CD8-positive, alpha-beta memory T cell (primary cell): ENCODE results near the gene RALB. TPM values are rescaled to one million over a fixed set of nuclear protein-coding genes. Genes with fewer than 3 reads are reported as not detected.

ENCODE experiments used
- CTCF ChIA-PET: fragments of 350-600 bp; sonication (Branson Sonifier 250); formaldehyde crosslinking; loops from one replicate; lab custom pipeline; 2021; ENCODE audit warnings: antibody characterized with exemption; lab: Charles Lee
- POLR2A ChIA-PET: fragments of 350-600 bp; sonication (Branson Sonifier 250); formaldehyde crosslinking; loops from one replicate; lab custom pipeline; 2021; ENCODE audit warnings: antibody characterized with exemption; lab: Charles Lee
- DNase-seq, 5 donors: peaks; one replicate each; pipeline versions ENCODE4 v3.0.0 to v3.0.0-alpha.2; 2020 to 2022; ENCODE audit warnings: mixed read lengths in 1 of 5
- H3K27ac ChIP-seq: one replicate; pipeline ENCODE4 v1.7.0; 2013; ENCODE audit warnings: low read depth, mild to moderate bottlenecking, low read length, moderate library complexity
- H3K27me3 ChIP-seq: 2 replicates; pipeline ENCODE4 v1.7.0; 2013; ENCODE audit warnings: low read length, mild to moderate bottlenecking; ENCODE audit not compliant: insufficient read depth, poor library complexity, severe bottlenecking
- H3K36me3 ChIP-seq: 2 replicates; pipeline ENCODE4 v1.7.0; 2013; ENCODE audit warnings: mild to moderate bottlenecking, low read length, moderate library complexity; ENCODE audit not compliant: insufficient read depth
- H3K4me1 ChIP-seq: 2 replicates; pipeline ENCODE4 v1.7.0; 2013; ENCODE audit warnings: mild to moderate bottlenecking, low read length, moderate library complexity; ENCODE audit not compliant: insufficient read depth
- H3K4me3 ChIP-seq: 2 replicates; pipeline ENCODE4 v1.7.0; 2013; ENCODE audit warnings: mild to moderate bottlenecking, low read length
- H3K9me3 ChIP-seq: 2 replicates; pipeline ENCODE4 v1.7.0; 2013; ENCODE audit warnings: mild to moderate bottlenecking, low read length
- H3K27ac Mint-ChIP-seq, 8 donors: one replicate each; pipeline ENCODE4 v1.8.0; 2020 to 2021; ENCODE audit warnings: mixed read lengths in 8 of 8, mild to moderate bottlenecking in 6 of 8, inconsistent platforms in 3 of 8, moderate library complexity in 3 of 8
- H3K27me3 Mint-ChIP-seq, 2 donors: one replicate each; pipeline ENCODE4 v1.8.0; 2020 to 2021; ENCODE audit warnings: mixed read lengths in 2 of 2, mild to moderate bottlenecking in 1 of 2, moderate library complexity in 1 of 2
- H3K36me3 Mint-ChIP-seq, 3 donors: one replicate each; pipeline ENCODE4 v1.8.0; 2020 to 2021; ENCODE audit warnings: mixed read lengths in 3 of 3, inconsistent platforms in 1 of 3, mild to moderate bottlenecking in 1 of 3
- H3K4me1 Mint-ChIP-seq, 3 donors: one replicate each; pipeline ENCODE4 v1.8.0; 2020 to 2021; ENCODE audit warnings: mixed read lengths in 3 of 3, inconsistent platforms in 1 of 3, mild to moderate bottlenecking in 1 of 3
- H3K4me3 Mint-ChIP-seq, 7 donors: one replicate each; pipeline ENCODE4 v1.8.0; 2020 to 2021; ENCODE audit warnings: mixed read lengths in 7 of 7, mild to moderate bottlenecking in 6 of 7, moderate library complexity in 4 of 7, inconsistent platforms in 2 of 7
- H3K9me3 Mint-ChIP-seq, 5 donors: one replicate each; pipeline ENCODE4 v1.8.0; 2020 to 2022; ENCODE audit warnings: mixed read lengths in 5 of 5, mild to moderate bottlenecking in 3 of 5, moderate library complexity in 2 of 5, inconsistent platforms in 1 of 5
- polyA plus RNA-seq: library from polyadenylated mRNA; unstranded; fragments of 300-500 nt; fragmentation: Illumina TruSeq; gene quantifications from one replicate; pipeline ENCODE4 v1.2.3, GENCODE V29; 2021
- total RNA-seq, 2 experiments: library from RNA; stranded (reverse); gene quantifications; one replicate each; pipeline ENCODE4 v1.2.3, GENCODE V29; 2021

RALB gene, protein sequence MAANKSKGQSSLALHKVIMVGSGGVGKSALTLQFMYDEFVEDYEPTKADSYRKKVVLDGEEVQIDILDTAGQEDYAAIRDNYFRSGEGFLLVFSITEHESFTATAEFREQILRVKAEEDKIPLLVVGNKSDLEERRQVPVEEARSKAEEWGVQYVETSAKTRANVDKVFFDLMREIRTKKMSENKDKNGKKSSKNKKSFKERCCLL
- 10 to 100 TPM; 37.3 to 39.6 TPM for total RNA-seq
- polyA plus RNA-seq = 32.5 TPM

DNA sequence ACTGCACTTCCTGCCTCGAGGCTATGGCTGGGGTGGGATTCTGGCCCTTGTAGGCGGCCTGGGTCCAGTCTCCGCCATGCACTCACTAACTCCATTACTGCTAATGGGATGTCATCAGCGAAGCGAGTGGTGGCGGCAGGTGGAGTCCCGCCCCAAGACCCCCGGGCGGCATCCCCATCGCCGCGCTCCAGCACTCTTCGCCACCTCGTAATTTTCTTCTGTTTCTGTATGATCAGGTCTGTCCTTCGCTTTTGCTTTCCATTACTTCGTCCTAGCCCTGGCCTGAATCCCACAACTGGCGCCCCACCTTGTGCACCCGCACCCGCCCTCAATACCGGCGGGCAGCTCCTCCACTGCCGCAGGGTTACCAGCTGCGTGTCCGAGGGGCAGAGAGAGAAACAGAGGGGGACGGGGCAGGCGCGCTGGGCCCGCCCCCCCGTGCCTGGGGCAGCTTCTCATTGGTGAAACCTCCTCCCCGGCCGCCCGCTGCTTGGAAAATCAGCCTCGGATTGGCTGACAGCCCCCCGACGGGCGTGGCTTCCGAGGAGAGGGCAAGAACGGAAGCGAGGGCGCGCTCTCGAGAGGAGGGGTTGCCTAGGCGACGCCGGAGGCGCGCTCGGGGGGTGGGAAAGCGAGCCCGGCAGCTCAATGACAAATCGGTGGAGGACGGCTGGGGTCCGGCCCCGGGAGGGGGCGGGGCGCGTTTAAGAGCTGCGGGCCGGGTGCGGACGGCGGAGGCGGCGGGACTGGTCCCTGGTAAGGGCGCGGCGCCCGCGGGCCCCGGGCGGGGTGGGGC, at the start of gene RALB:
TSS of gene RALB (plus strand) at position 628 of the 796 bp plus-strand sequence. CDS start 25,813 bp downstream, outside the sequence.
- POLR2A ChIA-PET = interaction anchor here (0.5 to 3.4 kb wide), 10 partner anchors 20 to 886 kb away, joined by 3 to 23 read pairs (median 4); partner anchors contain the start of genes C2orf76, DBI, PTPN4 and TMEM177
- CTCF ChIA-PET = interaction anchor here (0.7 to 2.0 kb wide), 8 partner anchors 9 to 142 kb away, joined by 3 to 9 read pairs (median 3); no protein-coding TSS in a partner anchor
- Histone ChIP-seq H3K36me3 (no peaks in the 10 kb centered on the region), H3K9me3 (no peaks in the 10 kb centered on the region), H3K27ac (peak within 1 kb of the TSS; percentile 79), H3K4me1 (peaks cover 21% of the 10 kb centered on the region), H3K27me3 (no peaks in the 10 kb centered on the region), H3K4me3 (peak within 1 kb of the TSS; percentile 97)
- Mint-ChIP-seq H3K27ac (peak within 1 kb of the TSS; percentile 85 to 99 (median 96)), H3K9me3 (no peaks in the 10 kb centered on the region), H3K36me3 (peaks cover 0 to 10% (median 0%) of the 10 kb centered on the region in 3 donors), H3K4me3 (peak within 1 kb of the TSS; percentile 98 to 99 (median 99)), H3K27me3 (peaks cover 16 to 22% of the 10 kb centered on the region in 2 donors), H3K4me1 (peaks cover 29 to 52% (median 51%) of the 10 kb centered on the region in 3 donors)
- DNase-seq = peak; percentile 97 to 99 (median 99)

DNA sequence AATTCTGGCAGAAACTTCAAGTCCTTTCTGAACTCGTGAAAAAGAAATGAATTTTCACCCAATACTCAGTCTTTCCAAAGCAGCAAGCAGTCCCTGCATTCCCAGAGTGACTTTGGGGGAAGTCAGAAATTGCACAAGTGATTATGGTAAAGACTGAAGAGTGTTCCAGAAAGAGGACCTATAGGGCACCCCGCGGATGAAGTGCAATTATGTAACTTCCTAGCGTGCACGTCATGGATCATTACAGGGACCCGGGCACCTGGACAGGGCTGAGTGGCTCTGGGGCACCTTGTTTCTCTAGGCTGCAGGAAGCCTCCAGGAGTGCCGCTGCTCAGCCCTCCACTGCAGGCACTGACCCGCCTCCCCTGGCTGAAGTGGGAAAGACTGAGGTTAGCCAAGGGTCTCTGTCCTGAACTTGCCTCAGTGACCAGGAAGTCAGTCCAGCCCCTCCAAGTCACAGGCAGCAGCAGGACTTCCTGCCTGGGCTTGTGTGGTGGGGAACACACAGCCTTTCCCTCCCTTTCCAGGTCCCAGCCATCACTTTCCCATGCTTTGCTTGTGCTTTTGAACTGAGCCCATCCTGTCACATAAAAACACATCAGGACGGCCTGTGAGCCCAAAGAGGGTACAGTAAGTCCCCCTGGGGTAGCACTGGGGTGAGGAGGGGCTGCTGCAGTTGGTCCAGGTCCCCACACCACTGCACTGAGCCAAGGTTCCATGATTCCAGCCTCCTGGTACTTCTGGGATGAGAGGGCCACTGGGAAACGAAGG, 49.2 kb upstream of the RALB start:
- no peak overlapping the region for H3K4me3 ChIP-seq
- no peaks in the 10 kb centered on the region for H3K4me1 ChIP-seq
- H3K27ac ChIP-seq = no peak overlapping the region
- H3K27me3 ChIP-seq = no peaks in the 10 kb centered on the region
- ChIA-PET POLR2A (no interaction called here), CTCF (interaction anchor here (1.4 kb wide), 1 partner anchor 11 kb away, joined by 4 read pairs; no protein-coding TSS in a partner anchor)
- Mint-ChIP-seq H3K27ac (peak overlapping the region in 1 of 8 donors; percentile 15), H3K36me3 (peaks cover 0 to 7% (median 0%) of the 10 kb centered on the region in 3 donors), H3K4me3 (no peak overlapping the region), H3K9me3 (peaks cover 0 to 3% (median 2%) of the 10 kb centered on the region in 5 donors), H3K27me3 (no peaks in the 10 kb centered on the region), H3K4me1 (no peaks in the 10 kb centered on the region)
- H3K9me3 ChIP-seq = no peaks in the 10 kb centered on the region
- DNase-seq = no peak
- no peaks in the 10 kb centered on the region for H3K36me3 ChIP-seq

DNA sequence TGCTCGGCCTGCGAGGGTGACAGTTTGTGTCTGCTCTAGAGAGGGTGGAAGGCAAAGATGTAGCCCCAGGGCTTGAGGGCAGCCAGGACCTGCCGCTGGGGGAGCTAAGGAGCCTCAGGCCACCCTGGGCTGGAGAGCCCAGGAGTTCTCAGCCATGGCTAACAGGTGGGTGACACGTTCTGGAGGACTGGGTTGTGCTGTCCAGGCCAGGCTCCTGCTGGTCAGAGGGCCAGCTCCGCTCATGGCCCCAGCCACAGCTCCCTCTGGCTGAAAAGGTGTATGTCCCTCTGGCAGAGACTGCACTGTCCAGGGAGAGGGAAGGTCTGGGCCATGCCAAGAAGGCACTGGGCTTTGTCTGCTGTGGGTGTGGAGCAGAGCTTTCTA, 48.6 kb upstream of the RALB start:
- Histone ChIP-seq H3K9me3 (no peaks in the 10 kb centered on the region), H3K4me3 (no peak overlapping the region), H3K27ac (no peak overlapping the region), H3K27me3 (no peaks in the 10 kb centered on the region), H3K4me1 (no peaks in the 10 kb centered on the region), H3K36me3 (no peaks in the 10 kb centered on the region)
- H3K36me3 Mint-ChIP-seq = peaks cover 0 to 4% (median 0%) of the 10 kb centered on the region in 3 donors
- no peaks in the 10 kb centered on the region for H3K9me3 Mint-ChIP-seq
- ChIA-PET POLR2A (no interaction called here), CTCF (no interaction called here)
- DNase-seq = no peak
- no peaks in the 10 kb centered on the region for H3K27me3 Mint-ChIP-seq
- H3K4me3 Mint-ChIP-seq = no peak overlapping the region
- no peaks in the 10 kb centered on the region for H3K4me1 Mint-ChIP-seq
- H3K27ac Mint-ChIP-seq = no peak overlapping the region

DNA sequence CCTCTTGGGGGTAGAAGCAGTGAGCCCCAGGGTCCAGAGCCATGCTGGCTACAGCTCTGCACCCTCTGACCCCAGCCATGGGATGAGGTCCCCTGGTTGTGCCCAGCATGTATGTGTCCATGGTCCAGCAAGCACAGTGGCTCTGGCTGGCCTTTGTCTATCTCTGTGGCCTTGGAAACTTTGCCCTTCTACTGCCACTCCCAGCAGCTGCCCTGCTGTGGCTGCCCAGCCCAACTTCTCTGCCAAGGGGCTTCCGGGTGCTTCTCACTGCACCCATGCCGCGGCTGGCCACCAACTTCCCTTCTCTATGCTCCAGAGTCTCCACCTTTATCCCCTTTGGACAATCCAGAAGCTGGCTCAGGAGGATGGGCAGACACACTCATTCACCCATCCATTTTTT, 48.2 kb upstream of the RALB start:
- peaks cover 0 to 2% (median 0%) of the 10 kb centered on the region in 3 donors for H3K4me1 Mint-ChIP-seq
- CTCF ChIA-PET = no interaction called here
- H3K27me3 Mint-ChIP-seq = no peaks in the 10 kb centered on the region
- H3K36me3 ChIP-seq = no peaks in the 10 kb centered on the region
- POLR2A ChIA-PET = no interaction called here
- no peak overlapping the region for H3K4me3 Mint-ChIP-seq
- H3K27ac Mint-ChIP-seq = peak overlapping the region in 1 of 8 donors; percentile 64
- H3K27me3 ChIP-seq = no peaks in the 10 kb centered on the region
- H3K4me1 ChIP-seq = no peaks in the 10 kb centered on the region
- H3K9me3 ChIP-seq = no peaks in the 10 kb centered on the region
- no peak overlapping the region for H3K27ac ChIP-seq
- no peak for DNase-seq
- H3K36me3 Mint-ChIP-seq = peaks cover 0 to 4% (median 0%) of the 10 kb centered on the region in 3 donors
- H3K9me3 Mint-ChIP-seq = no peaks in the 10 kb centered on the region
- H3K4me3 ChIP-seq = no peak overlapping the region

DNA sequence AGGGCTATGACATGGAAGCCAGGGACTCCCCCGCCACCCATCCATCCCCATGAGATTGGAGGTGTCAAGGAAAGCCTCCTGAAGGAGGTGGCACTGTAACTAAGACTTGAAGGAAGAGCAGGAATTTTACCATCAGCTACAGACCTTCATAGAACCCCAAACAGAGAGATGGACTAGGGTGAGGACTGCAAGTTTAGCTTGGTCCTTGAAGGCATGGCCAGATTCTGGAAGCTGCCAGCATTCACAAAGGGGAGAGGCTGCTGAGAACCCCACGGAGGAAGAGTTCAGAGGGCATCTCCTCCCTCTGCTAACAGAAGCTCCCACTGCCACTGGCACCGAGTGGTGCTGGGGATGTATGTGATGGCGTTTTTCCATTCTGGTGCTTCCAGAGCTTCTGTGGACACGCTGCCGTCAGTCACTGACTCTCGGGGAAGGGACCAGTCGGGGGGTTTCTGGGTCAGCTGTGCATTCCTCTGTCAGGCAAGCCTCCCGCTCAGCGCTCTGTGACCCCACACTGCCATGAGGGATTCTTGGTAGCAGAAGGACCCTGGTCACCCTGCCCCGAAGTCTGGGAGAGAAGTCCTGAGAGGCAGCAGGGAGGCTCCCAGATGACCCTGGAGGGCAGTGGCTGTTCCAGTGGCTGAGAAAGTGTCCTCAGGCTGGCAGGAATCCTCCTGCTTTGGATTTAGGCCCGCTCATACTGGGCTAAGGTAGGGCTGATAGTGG, 47.5 kb upstream of the RALB start:
- POLR2A ChIA-PET = no interaction called here

DNA sequence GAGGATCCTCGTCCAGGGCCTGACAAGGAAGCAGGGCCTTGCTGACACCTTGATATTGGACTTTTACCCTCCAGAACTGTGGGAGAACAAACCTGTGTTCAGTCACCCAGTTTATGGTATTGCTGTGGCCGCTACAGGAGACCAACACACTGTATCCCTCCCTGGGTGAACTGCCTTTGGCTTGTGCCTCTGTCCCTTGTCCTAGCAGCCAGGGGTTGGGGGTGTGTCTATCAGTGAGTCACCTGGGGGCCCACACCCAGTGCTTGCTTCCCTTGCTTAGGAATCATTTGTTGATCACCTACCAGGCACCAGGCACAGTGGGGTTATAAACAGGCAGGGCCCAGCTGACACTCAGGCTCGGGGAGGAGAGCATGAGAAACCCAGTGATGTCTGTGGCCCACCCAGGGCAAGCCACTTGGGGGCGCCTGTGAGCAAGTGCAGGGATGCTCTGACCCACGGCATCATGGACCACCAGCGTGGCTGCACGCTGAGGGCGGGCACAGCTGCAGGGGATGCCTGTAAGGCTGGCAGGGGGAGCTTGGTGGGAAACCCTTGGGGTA, 46.5 kb upstream of the RALB start:
- CTCF ChIA-PET = interaction anchor here (0.6 to 1.2 kb wide), 2 partner anchors 11 to 108 kb away, joined by 3 to 7 read pairs; no protein-coding TSS in a partner anchor
- Mint-ChIP-seq H3K27ac (peak overlapping the region in 1 of 8 donors; percentile 68), H3K36me3 (no peaks in the 10 kb centered on the region), H3K4me1 (peaks cover 0 to 11% (median 0%) of the 10 kb centered on the region in 3 donors), H3K9me3 (no peaks in the 10 kb centered on the region), H3K27me3 (no peaks in the 10 kb centered on the region), H3K4me3 (no peak overlapping the region)
- Histone ChIP-seq H3K27ac (no peak overlapping the region), H3K4me3 (no peak overlapping the region), H3K36me3 (no peaks in the 10 kb centered on the region), H3K4me1 (peaks cover 11% of the 10 kb centered on the region), H3K27me3 (no peaks in the 10 kb centered on the region), H3K9me3 (no peaks in the 10 kb centered on the region)
- POLR2A ChIA-PET = no interaction called here
- no peak for DNase-seq

More for the DNA sequence above, 47.5 kb upstream of the RALB start:
- H3K36me3 Mint-ChIP-seq = peaks cover 0 to 2% (median 0%) of the 10 kb centered on the region in 3 donors
- no peak overlapping the region for H3K27ac ChIP-seq
- no peaks in the 10 kb centered on the region for H3K9me3 Mint-ChIP-seq
- DNase-seq = no peak
- no peaks in the 10 kb centered on the region for H3K27me3 Mint-ChIP-seq
- no peaks in the 10 kb centered on the region for H3K9me3 ChIP-seq
- no peaks in the 10 kb centered on the region for H3K36me3 ChIP-seq
- CTCF ChIA-PET = no interaction called here
- peaks cover 4% of the 10 kb centered on the region for H3K4me1 ChIP-seq
- no peak overlapping the region for H3K4me3 ChIP-seq
- no peaks in the 10 kb centered on the region for H3K27me3 ChIP-seq
- peak overlapping the region in 1 of 8 donors; percentile 13 for H3K27ac Mint-ChIP-seq
- H3K4me1 Mint-ChIP-seq = peaks cover 0 to 8% (median 0%) of the 10 kb centered on the region in 3 donors
- H3K4me3 Mint-ChIP-seq = no peak overlapping the region
